ENCODE measurements around the gene SLC22A23.

- TF ChIP-seq CTCF (IDR thresholded peaks at IDR 0.05), result no peak
- no peak for TF ChIP-seq POLR2A (IDR thresholded peaks at IDR 0.05)
Measured at GRCh38 chr6:3297006-3297405, 159.8 kb downstream of the SLC22A23 start.

All from adrenal gland (tissue), 5 donors.